ENCODE results near the gene GMCL2.

GMCL2 gene

DNA sequence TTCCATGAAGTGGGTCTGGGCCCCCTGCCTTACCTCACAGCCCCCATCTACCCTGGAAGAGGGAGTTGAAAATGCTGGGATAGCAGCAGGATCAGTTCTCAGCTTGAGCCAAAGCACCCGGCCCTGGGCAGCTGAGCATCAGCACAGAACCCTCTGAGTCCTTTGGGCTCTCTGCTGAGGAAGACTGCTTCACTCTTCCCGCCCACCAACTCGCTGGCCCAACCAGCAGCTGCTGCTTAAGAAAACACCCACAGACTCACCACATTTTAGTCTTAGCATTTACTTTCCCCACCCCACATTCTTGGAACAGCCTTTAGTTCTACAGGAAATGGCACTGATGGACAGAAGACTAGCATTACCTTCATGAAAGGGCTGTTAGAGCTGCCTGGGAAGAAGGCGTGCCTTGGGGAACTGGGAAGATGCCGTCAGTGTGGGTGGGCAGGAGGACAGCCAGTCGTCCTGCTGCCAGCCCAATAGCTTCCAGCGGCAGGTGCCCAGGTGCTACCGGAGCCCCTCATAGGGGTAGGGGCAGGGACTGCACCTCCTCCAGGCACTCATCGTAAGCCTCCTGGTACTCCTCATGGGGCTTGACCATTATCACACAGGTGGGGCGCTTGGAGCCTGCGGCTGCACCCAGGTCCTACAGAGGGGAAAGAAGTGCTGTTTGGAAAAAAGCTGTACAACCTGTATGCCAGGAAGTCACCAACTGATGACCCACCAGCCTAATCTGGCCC, 37.8 kb downstream of the GMCL2 start:
- Histone ChIP-seq H3K4me3 (ENCODE audit: control insufficient read depth in 1 of 7, extremely low read depth in 1 of 7, insufficient read depth in 4 of 7, low read depth in 2 of 7, low read length in 6 of 7) (no peak overlapping the region), H3K36me3 (ENCODE audit: control insufficient read depth in 4 of 4, insufficient read depth in 4 of 4, low read length in 3 of 4) (peaks cover 13 to 72% (median 44%) of the 10 kb centered on the region in 4 experiments), H3K9me3 (ENCODE audit: control extremely low read depth in 1 of 5, control insufficient read depth in 4 of 5, insufficient read depth in 2 of 5, low read depth in 1 of 5, low read length in 4 of 5) (no peaks in the 10 kb centered on the region), H3K4me1 (ENCODE audit: control extremely low read depth in 1 of 4, control insufficient read depth in 4 of 4, insufficient read depth in 4 of 4, low read length in 3 of 4) (peaks cover 3 to 18% (median 13%) of the 10 kb centered on the region in 4 experiments), H3K27ac (ENCODE audit: insufficient read depth in 1 of 2, low read depth in 1 of 2, low read length in 2 of 2, poor library complexity in 1 of 2, severe bottlenecking in 2 of 2) (no peak overlapping the region), H3K27me3 (replicated peaks in 2 of 5; ENCODE audit: control insufficient read depth in 4 of 5, insufficient read depth in 5 of 5, low read length in 4 of 5) (no peaks in the 10 kb centered on the region)
- ChIA-PET CTCF (interaction anchor here (0.8 to 24.2 kb wide), 13 partner anchors 13 to 73 kb away, joined by 3 to 458 read pairs (median 3); no protein-coding TSS in a partner anchor), POLR2A (interaction anchor here (0.6 to 0.7 kb wide), 2 partner anchors 39 to 73 kb away, joined by 3 read pairs; no protein-coding TSS in a partner anchor)
- 95% methylated on average over 9 of the region's 11 CpGs for WGBS (ENCODE audit: insufficient coverage)
- DNase-seq, result no peak

DNA sequence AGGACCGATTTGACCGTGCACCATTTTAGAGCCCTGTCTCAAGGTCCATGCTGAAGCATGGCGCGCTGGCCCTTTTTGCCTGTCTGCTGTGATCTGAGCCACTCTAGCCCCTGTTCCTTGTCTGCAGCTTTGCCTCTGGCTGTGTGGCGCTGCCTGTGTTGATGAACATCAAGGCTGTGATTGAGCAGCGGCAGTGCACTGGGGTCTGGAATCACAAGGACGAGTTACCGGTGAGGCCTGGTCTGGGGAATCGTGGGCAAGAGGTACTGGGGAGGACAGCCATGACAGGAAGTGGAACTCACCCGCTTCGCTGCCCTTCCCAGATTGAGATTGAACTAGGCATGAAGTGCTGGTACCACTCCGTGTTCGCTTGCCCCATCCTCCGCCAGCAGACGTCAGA, 39.8 kb downstream of the GMCL2 start:
- peaks cover 0 to 6% (median 1%) of the 10 kb centered on the region in 4 experiments for H3K4me1 ChIP-seq (ENCODE audit: control extremely low read depth in 1 of 4, control insufficient read depth in 4 of 4, insufficient read depth in 4 of 4, low read length in 3 of 4)
- CTCF ChIA-PET, result interaction anchor here (1.1 to 24.2 kb wide), 9 partner anchors 11 to 81 kb away, joined by 3 to 458 read pairs (median 7); no protein-coding TSS in a partner anchor
- H3K4me3 ChIP-seq (ENCODE audit: control insufficient read depth in 1 of 7, extremely low read depth in 1 of 7, insufficient read depth in 4 of 7, low read depth in 2 of 7, low read length in 6 of 7), result no peak overlapping the region
- H3K27me3 ChIP-seq (replicated peaks in 2 of 5; ENCODE audit: control insufficient read depth in 4 of 5, insufficient read depth in 5 of 5, low read length in 4 of 5), result no peaks in the 10 kb centered on the region
- H3K9me3 ChIP-seq (ENCODE audit: control extremely low read depth in 1 of 5, control insufficient read depth in 4 of 5, insufficient read depth in 2 of 5, low read depth in 1 of 5, low read length in 4 of 5), result no peaks in the 10 kb centered on the region
- no peak overlapping the region for H3K27ac ChIP-seq (ENCODE audit: insufficient read depth in 1 of 2, low read depth in 1 of 2, low read length in 2 of 2, poor library complexity in 1 of 2, severe bottlenecking in 2 of 2)
- H3K36me3 ChIP-seq (ENCODE audit: control insufficient read depth in 4 of 4, insufficient read depth in 4 of 4, low read length in 3 of 4), result peaks cover 18 to 89% (median 58%) of the 10 kb centered on the region in 4 experiments
- WGBS (ENCODE audit: insufficient coverage), result 88% methylated on average over 14 of the region's 15 CpGs
- POLR2A ChIA-PET, result no interaction called here
- DNase-seq, result no peak

DNA sequence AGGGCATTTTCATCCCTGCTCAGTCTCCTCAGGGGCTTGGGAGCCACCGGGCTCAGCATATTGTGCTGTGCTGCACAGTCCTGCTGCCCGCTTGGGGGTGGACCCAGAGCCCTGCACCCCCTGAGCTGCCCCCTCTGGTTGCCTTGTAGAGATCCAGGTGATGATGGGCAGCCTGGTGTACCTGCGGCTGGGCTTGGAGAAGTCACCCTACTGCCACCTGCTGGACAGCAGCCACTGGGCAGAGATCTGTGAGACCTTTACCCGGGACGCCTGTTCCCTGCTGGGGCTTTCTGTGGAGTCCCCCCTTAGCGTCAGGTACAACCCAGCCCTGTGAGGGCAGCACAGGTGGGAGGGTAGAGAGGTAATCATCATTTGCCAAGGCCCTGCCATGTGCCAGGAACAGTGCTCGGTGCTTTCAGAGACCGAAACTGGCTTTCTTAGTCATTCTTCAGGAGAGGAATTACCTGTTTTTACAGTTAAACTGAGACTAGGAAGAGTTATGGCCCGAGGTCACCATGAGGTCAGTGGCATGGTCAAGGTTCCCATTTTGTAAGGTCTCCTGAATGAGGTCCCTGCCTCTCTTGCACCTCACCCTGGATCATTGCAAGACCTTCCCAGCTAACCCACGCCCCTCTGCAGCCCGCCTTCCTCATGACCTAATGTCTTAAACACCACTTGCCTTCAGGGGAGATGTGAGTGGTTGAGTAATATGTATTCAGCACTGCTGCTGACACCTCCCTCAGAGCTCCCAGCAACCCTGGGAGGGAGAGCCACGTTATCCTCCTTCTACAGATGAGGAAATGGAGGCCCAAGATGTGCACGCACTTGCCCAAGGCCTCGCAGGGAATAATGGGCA, 41.0 kb downstream of the GMCL2 start:
- ChIA-PET CTCF (interaction anchor here (0.6 to 24.2 kb wide), 19 partner anchors 10 to 83 kb away, joined by 3 to 458 read pairs (median 4); no protein-coding TSS in a partner anchor), POLR2A (no interaction called here)
- H3K36me3 ChIP-seq (ENCODE audit: control insufficient read depth in 4 of 4, insufficient read depth in 4 of 4, low read length in 3 of 4), result peaks cover 20 to 84% (median 56%) of the 10 kb centered on the region in 4 experiments
- H3K27ac ChIP-seq (ENCODE audit: insufficient read depth in 1 of 2, low read depth in 1 of 2, low read length in 2 of 2, poor library complexity in 1 of 2, severe bottlenecking in 2 of 2), result no peak overlapping the region
- no peaks in the 10 kb centered on the region for H3K27me3 ChIP-seq (replicated peaks in 2 of 5; ENCODE audit: control insufficient read depth in 4 of 5, insufficient read depth in 5 of 5, low read length in 4 of 5)
- DNase-seq, result peak; percentile 54 to 76 (median 67)
- peaks cover 0 to 2% (median 0%) of the 10 kb centered on the region in 4 experiments for H3K4me1 ChIP-seq (ENCODE audit: control extremely low read depth in 1 of 4, control insufficient read depth in 4 of 4, insufficient read depth in 4 of 4, low read length in 3 of 4)
- H3K4me3 ChIP-seq (ENCODE audit: control insufficient read depth in 1 of 7, extremely low read depth in 1 of 7, insufficient read depth in 4 of 7, low read depth in 2 of 7, low read length in 6 of 7), result no peak overlapping the region
- 67% methylated on average over 10 of the region's 14 CpGs for WGBS (ENCODE audit: insufficient coverage)
- H3K9me3 ChIP-seq (ENCODE audit: control extremely low read depth in 1 of 5, control insufficient read depth in 4 of 5, insufficient read depth in 2 of 5, low read depth in 1 of 5, low read length in 4 of 5), result no peaks in the 10 kb centered on the region

DNA sequence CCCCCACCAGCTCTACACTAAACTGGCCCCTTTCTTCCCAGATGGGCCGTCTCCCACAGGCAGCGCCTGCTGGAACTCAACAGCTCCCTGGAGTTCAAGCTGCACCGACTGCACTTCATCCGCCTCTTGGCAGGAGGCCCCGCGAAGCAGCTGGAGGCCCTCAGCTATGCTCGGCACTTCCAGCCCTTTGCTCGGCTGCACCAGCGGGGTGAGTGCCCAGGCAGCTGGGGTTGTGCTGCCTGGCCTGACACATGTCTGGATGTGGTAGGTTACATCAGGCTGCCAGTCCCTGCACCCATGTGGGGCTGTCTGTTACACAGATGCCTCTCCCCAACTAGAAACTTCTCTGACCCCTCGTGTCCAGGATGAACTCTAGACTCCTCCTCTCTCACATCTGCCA, 43.3 kb downstream of the GMCL2 start:
- Histone ChIP-seq H3K4me1 (ENCODE audit: control extremely low read depth in 1 of 4, control insufficient read depth in 4 of 4, insufficient read depth in 4 of 4, low read length in 3 of 4) (no peaks in the 10 kb centered on the region), H3K4me3 (ENCODE audit: control insufficient read depth in 1 of 7, extremely low read depth in 1 of 7, insufficient read depth in 4 of 7, low read depth in 2 of 7, low read length in 6 of 7) (no peak overlapping the region), H3K36me3 (ENCODE audit: control insufficient read depth in 4 of 4, insufficient read depth in 4 of 4, low read length in 3 of 4) (peaks cover 17 to 61% (median 41%) of the 10 kb centered on the region in 4 experiments), H3K27me3 (replicated peaks in 2 of 5; ENCODE audit: control insufficient read depth in 4 of 5, insufficient read depth in 5 of 5, low read length in 4 of 5) (no peaks in the 10 kb centered on the region), H3K27ac (ENCODE audit: insufficient read depth in 1 of 2, low read depth in 1 of 2, low read length in 2 of 2, poor library complexity in 1 of 2, severe bottlenecking in 2 of 2) (no peak overlapping the region), H3K9me3 (ENCODE audit: control extremely low read depth in 1 of 5, control insufficient read depth in 4 of 5, insufficient read depth in 2 of 5, low read depth in 1 of 5, low read length in 4 of 5) (no peaks in the 10 kb centered on the region)
- DNase-seq, result no peak
- ChIA-PET CTCF (interaction anchor here (0.6 to 24.2 kb wide), 8 partner anchors 16 to 773 kb away, joined by 3 to 458 read pairs (median 6); no protein-coding TSS in a partner anchor), POLR2A (no interaction called here)
- WGBS (ENCODE audit: insufficient coverage), result 91% methylated on average over 9 of the region's 10 CpGs

DNA sequence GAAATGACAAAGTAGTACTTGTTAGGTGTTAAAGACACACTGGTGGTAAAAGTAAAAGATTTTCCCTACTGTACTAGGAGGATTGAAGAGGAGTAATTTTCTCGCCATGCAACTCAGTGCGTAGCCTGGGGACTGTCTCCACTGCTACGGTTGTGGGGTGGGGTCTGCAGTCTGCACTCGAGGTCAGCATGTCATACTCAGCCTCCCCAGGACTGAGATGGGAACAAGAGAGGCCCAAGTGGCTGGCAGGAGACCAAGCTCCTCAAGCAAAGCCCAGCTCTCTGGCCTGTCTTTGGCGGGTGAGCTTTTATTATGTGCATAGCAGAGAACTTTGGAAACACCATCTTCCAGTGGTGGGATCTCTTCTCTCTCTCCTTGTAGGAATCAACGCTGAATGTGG, 43.9 kb downstream of the GMCL2 start:
- H3K27me3 ChIP-seq (replicated peaks in 2 of 5; ENCODE audit: control insufficient read depth in 4 of 5, insufficient read depth in 5 of 5, low read length in 4 of 5), result no peaks in the 10 kb centered on the region
- no peaks in the 10 kb centered on the region for H3K4me1 ChIP-seq (ENCODE audit: control extremely low read depth in 1 of 4, control insufficient read depth in 4 of 4, insufficient read depth in 4 of 4, low read length in 3 of 4)
- H3K9me3 ChIP-seq (ENCODE audit: control extremely low read depth in 1 of 5, control insufficient read depth in 4 of 5, insufficient read depth in 2 of 5, low read depth in 1 of 5, low read length in 4 of 5), result no peaks in the 10 kb centered on the region
- WGBS (ENCODE audit: insufficient coverage), result 96% methylated on average over 6 of the region's 6 CpGs
- no peak for DNase-seq
- ChIA-PET POLR2A (interaction anchor here (0.6 kb wide), 1 partner anchor 9 kb away, joined by 4 read pairs; no protein-coding TSS in a partner anchor), CTCF (interaction anchor here (1.1 to 24.2 kb wide), 7 partner anchors 17 to 66 kb away, joined by 4 to 458 read pairs (median 6); no protein-coding TSS in a partner anchor)
- no peak overlapping the region for H3K4me3 ChIP-seq (ENCODE audit: control insufficient read depth in 1 of 7, extremely low read depth in 1 of 7, insufficient read depth in 4 of 7, low read depth in 2 of 7, low read length in 6 of 7)
- H3K36me3 ChIP-seq (ENCODE audit: control insufficient read depth in 4 of 4, insufficient read depth in 4 of 4, low read length in 3 of 4), result peaks cover 14 to 58% (median 36%) of the 10 kb centered on the region in 4 experiments
- H3K27ac ChIP-seq (ENCODE audit: insufficient read depth in 1 of 2, low read depth in 1 of 2, low read length in 2 of 2, poor library complexity in 1 of 2, severe bottlenecking in 2 of 2), result no peak overlapping the region

DNA sequence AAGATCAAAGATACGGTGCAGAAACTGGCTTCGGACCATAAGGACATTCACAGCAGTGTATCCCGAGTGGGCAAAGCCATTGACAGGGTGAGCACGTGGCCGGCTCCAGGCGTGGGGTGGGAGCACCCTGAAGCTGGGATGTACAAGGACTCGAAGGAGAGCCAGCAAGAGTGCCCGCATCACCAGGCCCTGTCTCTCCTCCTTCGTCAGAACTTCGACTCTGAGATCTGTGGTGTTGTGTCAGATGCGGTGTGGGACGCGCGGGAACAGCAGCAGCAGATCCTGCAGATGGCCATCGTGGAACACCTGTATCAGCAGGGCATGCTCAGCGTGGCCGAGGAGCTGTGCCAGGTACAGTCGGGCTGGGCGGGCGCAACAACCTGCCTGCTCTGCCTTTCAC, 44.5 kb downstream of the GMCL2 start:
- Histone ChIP-seq H3K4me3 (ENCODE audit: control insufficient read depth in 1 of 7, extremely low read depth in 1 of 7, insufficient read depth in 4 of 7, low read depth in 2 of 7, low read length in 6 of 7) (no peak overlapping the region), H3K27me3 (replicated peaks in 2 of 5; ENCODE audit: control insufficient read depth in 4 of 5, insufficient read depth in 5 of 5, low read length in 4 of 5) (no peaks in the 10 kb centered on the region), H3K9me3 (ENCODE audit: control extremely low read depth in 1 of 5, control insufficient read depth in 4 of 5, insufficient read depth in 2 of 5, low read depth in 1 of 5, low read length in 4 of 5) (no peaks in the 10 kb centered on the region), H3K4me1 (ENCODE audit: control extremely low read depth in 1 of 4, control insufficient read depth in 4 of 4, insufficient read depth in 4 of 4, low read length in 3 of 4) (no peaks in the 10 kb centered on the region), H3K36me3 (ENCODE audit: control insufficient read depth in 4 of 4, insufficient read depth in 4 of 4, low read length in 3 of 4) (peaks cover 16 to 56% (median 39%) of the 10 kb centered on the region in 4 experiments), H3K27ac (ENCODE audit: insufficient read depth in 1 of 2, low read depth in 1 of 2, low read length in 2 of 2, poor library complexity in 1 of 2, severe bottlenecking in 2 of 2) (no peak overlapping the region)
- 98% methylated on average over 14 of the region's 20 CpGs for WGBS (ENCODE audit: insufficient coverage)
- no peak for DNase-seq
- POLR2A ChIA-PET, result interaction anchor here (0.6 kb wide), 1 partner anchor 10 kb away, joined by 4 read pairs; no protein-coding TSS in a partner anchor
- CTCF ChIA-PET, result interaction anchor here (1.1 to 24.2 kb wide), 6 partner anchors 17 to 66 kb away, joined by 4 to 458 read pairs (median 8); no protein-coding TSS in a partner anchor

Measured in common myeloid progenitor, CD34-positive (primary cell).